PFSK-1 (cell line): ENCODE measurements around the gene TSC2.

ENCODE experiments used
- FOXP2 ChIP-seq: optimal IDR thresholded peaks from 2 replicates; pipeline ENCODE3; 2011; ENCODE audit warnings: borderline replicate concordance, control low read depth, inconsistent platforms; ENCODE audit not compliant: insufficient read depth; ENCODE audit errors: extremely low read length, extremely low read depth
- POLR2AphosphoS5 ChIP-seq: IDR thresholded peaks from 2 replicates; pipeline ENCODE4 v1.6.1; 2012; ENCODE audit warnings: low read depth, mild to moderate bottlenecking, control low read depth, low read length, moderate library complexity
- SIN3A ChIP-seq: IDR thresholded peaks from 2 replicates; pipeline ENCODE4 v1.6.1; 2012; ENCODE audit warnings: mild to moderate bottlenecking, low read length, moderate library complexity, borderline replicate concordance; ENCODE audit not compliant: insufficient read depth
- TAF1 ChIP-seq: IDR thresholded peaks from 2 replicates; pipeline ENCODE4 v1.6.1; 2012; ENCODE audit warnings: low read length, control low read depth, borderline replicate concordance; ENCODE audit not compliant: insufficient read depth
- TF ChIP-seq, protein P1 (sequence below), 2 experiments: IDR thresholded peaks; 2 replicates each; pipeline versions ENCODE4 v1.6.1 to v1.8.0; 2011 to 2012; ENCODE audit warnings: low read depth in 2 of 2, low read length in 2 of 2, control low read depth in 1 of 2, inconsistent platforms in 1 of 2, mild to moderate bottlenecking in 1 of 2, moderate library complexity in 1 of 2; ENCODE audit not compliant: insufficient read depth in 1 of 2

The TSC2 gene

DNA sequence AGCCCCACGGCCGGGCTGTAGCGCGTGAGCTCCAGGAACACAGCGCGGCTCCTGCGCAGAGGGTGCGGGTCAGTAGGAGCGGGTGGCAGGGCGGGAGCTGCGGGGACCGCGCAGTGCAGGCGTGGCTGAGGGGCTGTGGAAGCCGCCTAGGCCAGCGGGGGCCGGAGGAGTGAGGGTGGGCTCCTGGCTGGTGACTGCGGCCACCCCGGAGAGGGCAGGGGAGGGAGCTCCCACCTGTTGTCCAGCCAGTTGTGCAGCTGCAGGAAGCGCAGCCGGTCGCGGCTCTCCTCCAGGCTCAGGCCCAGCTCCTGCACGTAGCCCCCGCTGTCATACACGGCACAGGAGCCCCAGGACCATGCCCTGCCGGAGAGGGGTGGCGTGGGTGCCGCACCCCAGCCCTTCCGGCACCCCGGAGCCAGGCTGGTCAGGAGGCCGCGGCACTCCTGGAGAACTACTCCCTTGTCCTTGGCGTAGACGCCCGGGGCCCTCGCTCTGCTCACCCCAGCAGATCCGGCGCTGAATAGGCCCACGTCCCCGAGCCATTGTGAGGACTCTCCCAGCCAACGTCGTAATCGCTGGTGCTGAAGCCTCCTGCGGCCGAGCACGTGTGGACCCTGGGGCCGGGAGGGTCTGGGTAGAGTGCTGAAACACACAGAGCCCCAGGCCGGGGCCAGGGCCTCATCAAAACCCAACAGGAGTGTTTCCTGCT is 43.9 kb downstream of the TSC2 start:
- no peak for TF ChIP-seq POLR2AphosphoS5
- no peak for TF ChIP-seq SIN3A
- TF ChIP-seq FOXP2: no peak
- no peak for TF ChIP-seq TAF1
- TF ChIP-seq, protein P1, sequence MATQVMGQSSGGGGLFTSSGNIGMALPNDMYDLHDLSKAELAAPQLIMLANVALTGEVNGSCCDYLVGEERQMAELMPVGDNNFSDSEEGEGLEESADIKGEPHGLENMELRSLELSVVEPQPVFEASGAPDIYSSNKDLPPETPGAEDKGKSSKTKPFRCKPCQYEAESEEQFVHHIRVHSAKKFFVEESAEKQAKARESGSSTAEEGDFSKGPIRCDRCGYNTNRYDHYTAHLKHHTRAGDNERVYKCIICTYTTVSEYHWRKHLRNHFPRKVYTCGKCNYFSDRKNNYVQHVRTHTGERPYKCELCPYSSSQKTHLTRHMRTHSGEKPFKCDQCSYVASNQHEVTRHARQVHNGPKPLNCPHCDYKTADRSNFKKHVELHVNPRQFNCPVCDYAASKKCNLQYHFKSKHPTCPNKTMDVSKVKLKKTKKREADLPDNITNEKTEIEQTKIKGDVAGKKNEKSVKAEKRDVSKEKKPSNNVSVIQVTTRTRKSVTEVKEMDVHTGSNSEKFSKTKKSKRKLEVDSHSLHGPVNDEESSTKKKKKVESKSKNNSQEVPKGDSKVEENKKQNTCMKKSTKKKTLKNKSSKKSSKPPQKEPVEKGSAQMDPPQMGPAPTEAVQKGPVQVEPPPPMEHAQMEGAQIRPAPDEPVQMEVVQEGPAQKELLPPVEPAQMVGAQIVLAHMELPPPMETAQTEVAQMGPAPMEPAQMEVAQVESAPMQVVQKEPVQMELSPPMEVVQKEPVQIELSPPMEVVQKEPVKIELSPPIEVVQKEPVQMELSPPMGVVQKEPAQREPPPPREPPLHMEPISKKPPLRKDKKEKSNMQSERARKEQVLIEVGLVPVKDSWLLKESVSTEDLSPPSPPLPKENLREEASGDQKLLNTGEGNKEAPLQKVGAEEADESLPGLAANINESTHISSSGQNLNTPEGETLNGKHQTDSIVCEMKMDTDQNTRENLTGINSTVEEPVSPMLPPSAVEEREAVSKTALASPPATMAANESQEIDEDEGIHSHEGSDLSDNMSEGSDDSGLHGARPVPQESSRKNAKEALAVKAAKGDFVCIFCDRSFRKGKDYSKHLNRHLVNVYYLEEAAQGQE (IDR thresholded peaks at IDR 0.05; ENCODE audit: insufficient read depth in 1 of 2, low read depth in 2 of 2, low read length in 2 of 2): no peak

DNA sequence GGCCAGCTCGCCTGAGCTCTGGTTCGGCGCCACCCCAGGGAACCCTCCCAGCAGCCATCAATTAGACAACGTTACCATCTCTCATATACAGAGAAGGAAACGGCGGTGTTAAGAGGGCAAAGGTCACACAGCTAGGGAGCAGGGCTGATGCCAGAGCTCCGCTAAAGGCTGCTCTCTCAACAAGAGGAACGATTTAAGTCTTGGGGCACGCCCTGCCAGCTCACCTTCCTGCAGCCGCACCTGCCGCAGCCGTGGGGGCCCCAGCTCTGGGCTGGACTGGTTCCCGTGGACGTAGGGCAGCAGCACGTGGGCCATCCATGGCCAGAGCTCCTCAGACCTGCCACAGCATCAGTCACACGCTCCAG is 44.5 kb downstream of the TSC2 start:
- TF ChIP-seq, protein P1 (IDR thresholded peaks at IDR 0.05; ENCODE audit: insufficient read depth in 1 of 2, low read depth in 2 of 2, low read length in 2 of 2): no peak
- TF ChIP-seq TAF1 (no peak), FOXP2 (no peak), SIN3A (no peak), POLR2AphosphoS5 (no peak)

DNA sequence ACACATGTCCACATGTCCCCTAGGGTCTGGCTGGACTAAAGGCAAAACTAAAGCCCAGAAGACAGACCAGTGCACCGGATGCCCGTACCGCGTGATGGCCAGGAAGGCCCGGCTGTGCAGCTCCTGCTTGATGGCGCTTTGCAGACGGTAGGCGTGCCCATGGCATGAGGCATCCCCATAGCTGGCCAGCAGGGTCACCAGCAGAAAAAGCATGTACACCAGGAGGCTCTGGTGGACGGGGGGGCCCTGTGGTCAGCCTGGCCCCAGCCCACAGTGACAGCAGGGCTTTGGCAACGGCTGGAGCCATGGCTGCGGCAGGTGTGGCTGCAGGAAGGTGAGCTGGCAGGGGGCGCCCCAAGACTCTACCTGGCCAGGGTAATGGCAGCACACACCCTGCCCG is 45.1 kb downstream of the TSC2 start:
- TF ChIP-seq, protein P1 (IDR thresholded peaks at IDR 0.05; ENCODE audit: insufficient read depth in 1 of 2, low read depth in 2 of 2, low read length in 2 of 2): no peak
- no peak for TF ChIP-seq SIN3A
- TF ChIP-seq FOXP2: no peak
- no peak for TF ChIP-seq POLR2AphosphoS5
- no peak for TF ChIP-seq TAF1

DNA sequence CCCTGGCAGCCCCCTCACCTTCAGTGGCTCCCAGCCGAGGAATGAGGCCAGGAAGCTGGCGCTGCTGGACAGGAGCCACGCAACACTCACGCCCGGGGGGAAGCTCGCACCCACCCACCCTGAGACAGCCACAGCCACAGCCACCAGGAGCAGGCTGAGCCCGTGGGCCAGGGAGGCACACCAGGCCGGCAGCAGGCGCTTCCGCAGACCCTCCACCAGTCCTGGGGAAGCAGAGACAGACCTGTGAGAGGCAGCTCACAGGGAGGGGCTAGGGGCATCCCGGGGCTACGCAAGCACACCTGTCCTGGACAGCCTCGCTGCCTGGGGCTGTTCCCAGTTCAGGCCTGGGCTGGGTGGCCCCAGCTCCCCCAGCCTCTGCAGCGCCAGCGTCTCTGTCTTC is 46.0 kb downstream of the TSC2 start:
- TF ChIP-seq FOXP2 (no peak), TAF1 (no peak), SIN3A (no peak), POLR2AphosphoS5 (no peak)
- TF ChIP-seq, protein P1 (IDR thresholded peaks at IDR 0.05; ENCODE audit: insufficient read depth in 1 of 2, low read depth in 2 of 2, low read length in 2 of 2): no peak
